PFSK-1 (cell line): ENCODE results near the gene FBXL7.

Experiments
- POLR2AphosphoS5 ChIP-seq: IDR thresholded peaks from 2 replicates; pipeline ENCODE4 v1.6.1; 2012; ENCODE audit warnings: low read depth, mild to moderate bottlenecking, control low read depth, low read length, moderate library complexity
- TAF1 ChIP-seq: IDR thresholded peaks from 2 replicates; pipeline ENCODE4 v1.6.1; 2012; ENCODE audit warnings: low read length, control low read depth, borderline replicate concordance; ENCODE audit not compliant: insufficient read depth
- TF ChIP-seq, protein P1 (sequence below), 2 experiments: IDR thresholded peaks; 2 replicates each; pipeline versions ENCODE4 v1.6.1 to v1.8.0; 2011 to 2012; ENCODE audit warnings: low read depth in 2 of 2, low read length in 2 of 2, control low read depth in 1 of 2, inconsistent platforms in 1 of 2, mild to moderate bottlenecking in 1 of 2, moderate library complexity in 1 of 2; ENCODE audit not compliant: insufficient read depth in 1 of 2

- TF ChIP-seq TAF1 (no peak), POLR2AphosphoS5 (no peak)
- TF ChIP-seq, protein P1, sequence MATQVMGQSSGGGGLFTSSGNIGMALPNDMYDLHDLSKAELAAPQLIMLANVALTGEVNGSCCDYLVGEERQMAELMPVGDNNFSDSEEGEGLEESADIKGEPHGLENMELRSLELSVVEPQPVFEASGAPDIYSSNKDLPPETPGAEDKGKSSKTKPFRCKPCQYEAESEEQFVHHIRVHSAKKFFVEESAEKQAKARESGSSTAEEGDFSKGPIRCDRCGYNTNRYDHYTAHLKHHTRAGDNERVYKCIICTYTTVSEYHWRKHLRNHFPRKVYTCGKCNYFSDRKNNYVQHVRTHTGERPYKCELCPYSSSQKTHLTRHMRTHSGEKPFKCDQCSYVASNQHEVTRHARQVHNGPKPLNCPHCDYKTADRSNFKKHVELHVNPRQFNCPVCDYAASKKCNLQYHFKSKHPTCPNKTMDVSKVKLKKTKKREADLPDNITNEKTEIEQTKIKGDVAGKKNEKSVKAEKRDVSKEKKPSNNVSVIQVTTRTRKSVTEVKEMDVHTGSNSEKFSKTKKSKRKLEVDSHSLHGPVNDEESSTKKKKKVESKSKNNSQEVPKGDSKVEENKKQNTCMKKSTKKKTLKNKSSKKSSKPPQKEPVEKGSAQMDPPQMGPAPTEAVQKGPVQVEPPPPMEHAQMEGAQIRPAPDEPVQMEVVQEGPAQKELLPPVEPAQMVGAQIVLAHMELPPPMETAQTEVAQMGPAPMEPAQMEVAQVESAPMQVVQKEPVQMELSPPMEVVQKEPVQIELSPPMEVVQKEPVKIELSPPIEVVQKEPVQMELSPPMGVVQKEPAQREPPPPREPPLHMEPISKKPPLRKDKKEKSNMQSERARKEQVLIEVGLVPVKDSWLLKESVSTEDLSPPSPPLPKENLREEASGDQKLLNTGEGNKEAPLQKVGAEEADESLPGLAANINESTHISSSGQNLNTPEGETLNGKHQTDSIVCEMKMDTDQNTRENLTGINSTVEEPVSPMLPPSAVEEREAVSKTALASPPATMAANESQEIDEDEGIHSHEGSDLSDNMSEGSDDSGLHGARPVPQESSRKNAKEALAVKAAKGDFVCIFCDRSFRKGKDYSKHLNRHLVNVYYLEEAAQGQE (IDR thresholded peaks at IDR 0.05; ENCODE audit: insufficient read depth in 1 of 2, low read depth in 2 of 2, low read length in 2 of 2), result no peak
Observed at GRCh38 chr5:15554542-15554941, 54.6 kb downstream of the FBXL7 start.
